ENCODE measurements around the gene DNAH1.

DNAH1 gene

DNA sequence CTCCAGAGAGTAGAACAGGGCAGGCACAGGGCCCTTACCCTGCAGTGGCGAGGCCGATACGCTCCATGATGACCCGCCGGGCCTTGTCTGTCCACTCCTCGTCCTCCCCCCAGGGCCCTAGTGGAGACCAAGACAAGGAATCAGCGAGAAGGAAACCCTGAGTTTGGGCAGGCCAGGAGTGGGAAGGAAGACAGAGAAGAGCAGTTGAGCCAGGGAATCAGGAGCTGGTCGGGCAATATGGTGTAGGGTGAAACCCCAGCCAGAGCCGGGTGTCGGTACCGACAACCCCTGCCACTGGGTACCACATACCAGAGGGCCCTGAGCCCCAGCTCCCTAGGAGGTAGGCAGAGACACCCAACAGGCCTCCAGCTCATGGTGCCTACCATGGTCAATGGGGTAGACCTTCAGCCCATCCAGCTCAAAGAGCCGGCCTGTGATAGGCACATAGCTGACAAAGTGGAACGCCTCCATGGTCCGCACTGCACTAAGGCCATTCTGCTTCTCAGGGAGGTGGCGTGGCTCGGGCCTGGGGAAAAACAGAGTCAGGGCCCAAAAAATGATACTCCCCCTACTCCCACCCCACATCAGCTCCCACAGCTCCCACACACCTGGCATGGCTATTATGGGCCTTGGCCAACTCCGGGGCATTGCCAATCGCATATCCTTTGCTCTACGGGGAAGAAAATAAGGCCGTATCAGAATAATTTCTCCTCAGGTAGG lies 90.8 kb downstream of the DNAH1 start:
- no peak for DNase-seq

DNA sequence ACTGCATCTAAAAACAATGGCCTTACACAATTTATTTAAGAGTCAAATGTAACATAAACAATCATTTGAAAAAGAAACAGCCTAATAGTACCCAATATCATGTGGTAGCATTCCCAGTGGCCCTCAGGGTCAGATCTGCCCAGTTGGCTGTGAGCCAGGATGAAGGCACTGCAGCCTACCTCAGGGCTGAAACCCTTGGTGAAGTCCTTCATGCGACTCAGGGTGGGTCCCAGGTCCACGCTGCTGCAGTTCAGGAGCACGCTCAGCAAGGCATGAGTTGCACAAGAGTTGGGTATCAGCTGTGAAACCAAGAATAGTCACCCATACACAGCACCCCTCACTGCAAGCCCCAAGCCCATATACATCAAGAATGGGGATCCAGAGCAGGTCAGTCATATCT lies 91.7 kb downstream of the DNAH1 start:
- no peak for DNase-seq

DNA sequence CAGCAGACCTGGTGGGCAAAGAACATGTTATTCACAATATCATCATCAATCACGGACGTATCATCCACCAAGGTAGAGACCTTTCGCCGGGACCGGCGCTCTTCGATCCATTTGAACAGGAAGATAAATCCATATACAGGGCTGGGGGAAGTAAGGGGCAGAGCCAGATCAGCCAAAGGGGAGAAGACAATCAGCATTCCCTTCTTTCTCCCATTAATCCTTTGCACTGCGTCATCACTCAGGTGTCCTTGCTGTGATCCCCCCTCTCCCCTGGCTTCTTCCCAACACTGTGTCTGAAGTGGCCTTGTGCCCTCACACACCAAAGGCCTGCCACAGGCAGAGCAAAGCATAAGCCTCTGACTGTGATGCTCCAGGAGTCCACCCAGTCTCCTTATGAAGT lies 92.3 kb downstream of the DNAH1 start:
- DNase-seq: no peak

DNA sequence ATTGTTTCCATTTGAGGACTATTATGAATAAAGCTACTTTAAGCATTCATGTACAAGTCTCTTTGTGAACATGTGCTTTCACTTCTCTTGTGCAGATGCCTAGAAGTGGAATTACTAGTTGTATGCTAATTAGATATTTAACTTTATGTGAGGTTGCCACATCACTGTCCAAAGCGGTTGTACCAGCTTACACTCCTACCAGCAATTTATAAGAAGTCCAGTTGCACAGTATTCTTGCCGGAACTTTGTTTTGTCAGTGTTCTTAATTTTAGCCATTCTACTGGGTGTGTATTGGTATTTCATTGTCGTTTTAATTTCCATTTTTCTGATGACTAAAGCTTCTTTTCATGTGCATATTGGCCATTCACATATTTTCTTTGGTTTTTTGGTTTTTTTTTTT lies 99.7 kb downstream of the DNAH1 start:
- DNase-seq: no peak

DNA sequence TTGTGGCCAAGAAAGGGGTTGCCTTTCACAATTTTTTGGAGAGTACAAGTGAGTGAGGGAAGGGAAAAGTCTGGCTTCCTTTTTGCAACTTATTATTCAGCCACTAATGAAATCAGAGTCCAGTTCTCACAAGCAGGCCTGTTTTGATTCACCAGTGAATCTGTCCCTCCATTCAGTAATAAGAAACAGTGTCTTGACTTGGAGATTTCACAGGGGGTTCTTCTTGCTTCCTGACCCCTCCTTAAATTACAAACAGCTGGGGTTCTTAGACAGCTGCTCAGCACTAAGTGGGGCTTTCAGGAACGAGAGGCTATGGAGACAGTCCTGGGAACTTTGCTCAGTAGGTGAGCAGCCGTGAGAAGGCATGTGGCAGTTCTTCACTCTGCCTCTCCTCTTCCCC lies 104.3 kb downstream of the DNAH1 start:
- DNase-seq: no peak

DNA sequence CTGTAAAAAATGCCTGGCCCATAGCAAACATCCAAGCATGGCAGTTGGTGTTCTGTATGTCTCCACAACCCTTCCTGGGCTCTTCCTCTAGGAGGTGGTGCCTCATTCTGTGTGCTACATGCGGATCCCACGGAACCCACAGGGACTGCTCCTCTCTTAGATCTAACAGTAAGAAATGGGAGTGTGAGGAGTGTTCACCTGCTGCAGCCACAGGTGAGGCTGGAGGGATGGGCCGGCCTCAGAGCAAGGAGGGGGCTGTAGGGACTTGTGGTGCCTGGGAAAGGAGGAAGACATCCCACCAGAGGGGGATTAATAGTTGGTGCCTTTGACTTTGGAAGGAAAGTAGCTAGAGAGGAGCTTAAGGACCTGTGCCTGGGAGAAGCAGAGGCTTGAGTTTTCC lies 106.5 kb downstream of the DNAH1 start:
- no peak for DNase-seq

DNA sequence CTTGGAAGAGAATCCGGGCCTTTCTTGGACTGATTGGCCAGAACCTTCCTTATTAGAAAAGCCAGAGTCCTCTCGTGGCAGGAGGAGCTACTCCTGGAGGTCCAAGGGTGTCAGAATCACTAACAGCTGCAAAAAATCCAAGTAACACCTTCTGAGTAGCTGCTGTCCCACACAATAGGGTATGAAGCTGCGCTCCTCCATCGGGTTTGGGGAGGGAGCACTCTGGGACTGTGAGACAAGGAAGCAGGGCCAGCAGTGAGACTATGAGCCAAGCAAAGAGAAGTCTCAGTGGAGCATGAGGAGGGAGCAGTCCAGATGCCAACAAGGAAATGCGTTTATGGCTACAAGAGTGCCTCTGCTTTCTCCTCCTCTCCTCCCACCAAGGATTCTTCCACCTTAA lies 107.1 kb downstream of the DNAH1 start:
- no peak for DNase-seq

DNA sequence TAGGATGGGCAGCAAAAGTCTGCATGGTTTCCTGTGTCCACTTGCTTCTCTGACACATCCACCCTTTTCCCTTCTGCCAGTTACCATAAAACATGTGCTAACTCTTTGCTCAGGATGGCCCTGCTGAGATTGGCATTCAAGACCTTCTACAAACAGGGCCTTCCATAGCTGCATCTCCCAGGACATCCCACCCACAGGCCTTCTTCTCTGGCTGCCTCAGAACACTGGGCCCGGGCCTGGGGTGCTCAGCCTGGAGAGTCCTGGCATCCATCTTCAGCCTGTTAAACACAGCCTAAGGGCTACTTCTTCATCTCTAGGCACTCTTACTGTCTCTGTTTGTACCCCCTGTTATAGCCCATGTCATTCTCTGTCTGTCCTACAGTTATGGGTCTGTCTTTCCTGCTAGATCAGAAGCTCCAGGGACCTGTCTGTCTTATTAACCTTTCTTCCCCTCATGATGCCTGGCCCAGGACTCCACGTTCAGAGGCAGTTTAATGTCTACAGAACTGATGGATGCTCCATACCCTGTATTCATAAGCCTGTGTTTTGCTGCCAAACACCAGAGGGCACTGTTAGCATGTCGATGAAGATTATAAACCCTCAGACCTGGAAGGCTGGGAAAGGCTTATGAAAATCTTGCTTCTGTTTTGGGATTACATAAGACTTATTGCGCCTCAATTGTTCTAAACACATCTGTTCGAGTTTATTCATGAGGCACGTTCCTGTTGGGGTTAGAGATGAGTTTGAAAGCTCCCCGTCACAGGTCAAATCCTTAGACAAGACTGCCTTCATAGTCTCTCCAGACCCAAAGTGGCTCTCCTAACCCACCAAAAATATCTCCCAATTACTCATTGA lies 112.3 kb downstream of the DNAH1 start:
- DNase-seq: peak; percentile 73

DNA sequence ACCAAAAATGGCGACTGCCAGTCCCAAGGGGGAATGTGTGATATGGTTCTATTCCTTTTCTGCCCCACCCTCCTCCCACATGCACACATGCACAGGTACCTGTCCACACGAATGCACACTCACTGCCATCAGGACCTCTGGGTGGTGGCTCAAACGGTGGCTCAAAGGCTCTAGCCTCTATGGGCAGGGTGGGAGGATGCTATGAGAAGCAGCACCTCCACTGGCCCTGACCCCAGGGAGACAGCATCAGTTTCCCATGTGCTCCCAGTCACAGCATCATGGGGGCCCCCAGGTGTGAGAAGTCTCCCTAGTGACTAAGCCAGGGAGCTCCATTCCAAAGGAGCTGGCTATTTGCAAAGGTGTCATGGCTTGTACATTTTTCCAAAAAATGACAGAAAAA lies 112.9 kb downstream of the DNAH1 start:
- DNase-seq: no peak

DNA sequence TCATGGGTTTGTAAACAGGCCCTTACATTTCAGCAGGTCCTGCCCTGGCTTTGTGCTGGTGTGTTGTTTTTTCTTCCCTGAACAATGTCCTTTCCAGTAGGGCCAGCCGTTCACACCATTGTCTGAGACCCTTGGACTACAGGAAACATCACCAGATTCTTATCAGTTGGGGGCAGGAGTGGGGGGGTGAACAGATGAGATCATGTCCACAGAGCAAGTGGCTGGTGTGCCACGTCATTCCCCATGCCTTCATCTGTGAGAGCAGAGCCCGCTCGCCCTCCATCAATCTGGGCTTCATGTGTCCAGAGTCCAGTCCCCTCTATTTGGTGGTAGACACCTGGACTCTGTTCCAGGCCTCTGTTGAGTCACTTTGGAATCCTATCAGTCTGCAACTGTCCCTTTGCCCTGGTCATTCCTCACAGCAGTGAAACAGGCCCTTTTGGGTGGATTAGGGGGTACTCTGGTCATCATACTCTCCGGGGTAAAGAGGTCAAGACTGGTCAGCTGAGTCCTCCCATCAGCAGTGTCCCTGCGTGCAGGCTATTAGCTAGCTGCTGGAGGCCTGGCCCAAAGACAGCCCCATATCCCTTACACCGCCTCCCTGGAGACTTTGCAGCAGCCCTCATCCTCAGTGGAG lies 113.8 kb downstream of the DNAH1 start:
- no peak for DNase-seq

DNA sequence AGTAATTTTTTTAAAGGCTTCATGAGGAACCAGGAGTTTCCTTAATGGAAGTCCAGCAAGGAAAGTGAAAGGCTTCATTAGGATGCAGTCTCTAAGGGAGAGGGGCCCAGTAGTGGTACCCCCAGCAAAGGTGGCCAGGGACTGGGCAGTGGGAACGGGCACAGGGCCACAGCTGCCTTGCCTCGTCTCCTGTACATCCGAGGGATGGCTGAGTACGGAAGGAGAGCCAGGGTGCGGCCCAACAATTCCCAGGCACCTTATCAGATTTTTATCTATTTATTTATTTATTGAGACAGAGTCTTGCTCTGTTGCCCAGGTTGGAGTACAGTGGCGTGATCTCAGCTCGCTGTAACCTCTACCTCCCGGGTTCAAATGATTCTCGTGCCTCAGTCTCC lies 114.3 kb downstream of the DNAH1 start:
- DNase-seq: no peak

DNA sequence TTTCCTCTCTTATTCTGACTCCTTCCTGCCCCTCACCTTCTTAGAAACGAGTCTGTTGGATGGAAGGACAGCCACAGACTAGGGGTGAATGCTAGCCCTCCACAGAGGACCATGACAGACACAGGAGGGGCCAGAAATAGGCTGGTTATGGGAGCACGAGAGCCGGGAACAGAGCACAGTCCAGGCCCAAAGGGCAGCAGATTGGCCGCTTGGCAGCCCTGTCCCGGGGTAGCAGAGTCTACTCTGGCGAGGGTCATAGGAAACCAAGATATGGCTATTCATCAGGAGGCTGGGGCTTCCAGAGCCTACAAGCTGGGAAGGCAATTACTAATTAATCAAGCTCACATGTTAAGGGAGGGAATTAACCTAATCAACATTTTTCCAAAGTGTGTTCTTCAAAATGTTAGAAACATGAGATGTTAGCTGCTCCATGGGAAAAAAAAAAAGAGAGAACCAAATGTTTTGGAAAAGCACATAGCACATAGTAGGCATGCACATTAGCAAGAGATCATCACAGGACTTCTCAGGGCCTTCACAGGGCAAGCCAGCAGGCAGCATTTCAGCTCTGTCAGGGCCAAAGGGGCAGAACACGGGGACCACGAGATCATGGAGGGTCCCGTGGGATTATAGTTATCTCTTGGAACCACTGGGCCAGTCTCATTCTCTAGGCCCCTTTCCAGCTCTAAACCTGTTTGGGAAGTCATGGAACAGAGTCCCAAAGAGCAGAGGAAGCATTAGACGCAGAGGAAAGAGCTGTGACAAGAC lies 115.5 kb downstream of the DNAH1 start:
- no peak for DNase-seq

DNA sequence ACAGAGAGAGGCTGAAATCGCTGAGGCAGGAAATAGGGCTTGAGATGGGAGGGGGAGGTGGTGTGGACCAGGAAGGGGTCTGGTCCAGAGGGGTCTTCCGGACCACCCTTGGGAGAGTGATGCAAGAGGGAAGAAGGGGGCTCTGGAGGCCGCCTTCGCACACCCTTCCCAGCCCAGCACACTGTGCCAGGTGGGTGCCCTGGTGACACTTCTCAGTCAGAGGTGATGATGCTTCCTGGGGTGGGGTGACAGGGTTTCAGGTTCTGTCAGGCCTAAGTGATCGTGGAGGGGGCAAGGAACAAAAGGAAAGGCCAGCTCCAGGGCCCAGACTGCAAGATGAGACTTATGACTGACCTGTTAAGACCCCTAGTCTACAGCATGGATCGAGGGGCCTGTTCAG lies 116.1 kb downstream of the DNAH1 start:
- DNase-seq: no peak

DNA sequence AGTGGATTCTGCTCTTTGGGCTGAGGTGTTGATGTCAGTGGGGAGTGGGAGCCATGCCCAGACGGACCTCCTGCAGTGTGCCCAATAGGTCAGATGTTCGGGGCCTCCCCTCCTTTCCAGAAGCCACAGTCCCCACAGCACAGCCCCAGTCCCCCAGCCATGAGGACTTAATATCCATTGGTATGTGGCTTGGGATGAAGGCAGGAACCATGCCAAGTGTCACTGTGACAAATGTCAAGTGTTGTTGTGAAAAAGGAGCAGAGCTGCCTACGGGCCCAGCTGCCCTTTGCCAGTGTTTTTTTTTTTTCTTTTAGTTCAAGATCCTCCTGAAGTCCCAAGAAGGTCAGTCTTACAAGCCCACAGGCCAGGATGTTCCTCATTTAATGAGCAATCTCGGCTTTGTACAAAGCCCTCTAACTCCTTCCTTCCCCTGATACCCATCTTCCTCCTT lies 116.6 kb downstream of the DNAH1 start:
- no peak for DNase-seq

DNA sequence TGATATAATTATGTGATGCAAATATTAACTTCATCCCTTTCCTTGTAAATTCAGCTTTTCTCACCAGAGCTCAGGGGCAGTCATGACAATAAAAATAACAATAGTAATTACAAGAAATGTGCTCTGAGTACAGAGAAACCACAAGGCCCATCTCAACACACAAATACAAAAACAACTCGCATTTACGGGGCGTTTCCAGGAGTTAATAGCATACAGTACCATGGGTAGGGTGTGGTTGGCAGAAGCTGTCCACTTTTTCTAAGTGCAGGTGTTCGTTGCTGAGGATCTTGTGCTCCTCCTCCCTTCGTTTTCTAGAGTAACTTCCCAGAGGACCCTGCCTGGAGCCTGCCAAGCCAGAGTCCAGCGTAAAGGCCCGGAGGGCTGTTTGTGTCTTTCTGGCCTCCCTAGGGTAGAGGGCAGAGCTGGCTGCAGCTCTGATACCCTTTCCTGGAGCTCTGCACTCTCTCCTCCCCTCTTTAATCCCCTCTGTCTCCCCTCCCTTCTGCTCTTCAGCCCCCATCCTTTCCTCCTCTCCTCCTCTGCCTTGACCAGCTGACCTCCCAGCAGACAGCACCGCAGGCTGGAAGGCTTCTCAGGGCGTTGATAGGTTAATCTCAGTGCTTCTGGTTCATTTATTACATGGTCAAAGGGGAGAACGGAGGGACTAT lies 117.3 kb downstream of the DNAH1 start:
- DNase-seq: no peak

DNA sequence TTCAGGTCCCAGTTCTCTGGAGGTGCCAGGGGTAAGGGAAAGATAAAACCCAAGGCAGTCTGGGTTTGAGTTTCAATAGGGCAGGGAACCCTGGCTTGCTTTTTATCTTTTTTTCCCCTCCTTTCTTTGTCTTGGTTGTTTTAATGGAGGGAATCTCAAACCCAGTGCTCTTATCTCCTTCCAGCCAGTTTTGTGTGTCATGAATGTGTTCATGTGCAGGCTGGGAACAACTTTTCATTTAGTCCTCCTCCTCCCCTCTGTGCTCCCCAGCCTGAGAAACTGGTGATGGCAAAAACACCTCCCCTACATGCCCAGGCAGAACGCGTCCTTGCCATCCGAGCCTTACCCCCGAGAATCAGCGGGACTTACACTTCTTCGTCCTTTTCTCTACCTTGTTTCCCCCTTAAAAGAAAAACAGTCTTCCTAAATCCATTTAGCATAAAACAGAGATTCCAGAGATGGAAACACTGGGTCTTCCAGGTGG lies 117.9 kb downstream of the DNAH1 start:
- DNase-seq: no peak

DNA sequence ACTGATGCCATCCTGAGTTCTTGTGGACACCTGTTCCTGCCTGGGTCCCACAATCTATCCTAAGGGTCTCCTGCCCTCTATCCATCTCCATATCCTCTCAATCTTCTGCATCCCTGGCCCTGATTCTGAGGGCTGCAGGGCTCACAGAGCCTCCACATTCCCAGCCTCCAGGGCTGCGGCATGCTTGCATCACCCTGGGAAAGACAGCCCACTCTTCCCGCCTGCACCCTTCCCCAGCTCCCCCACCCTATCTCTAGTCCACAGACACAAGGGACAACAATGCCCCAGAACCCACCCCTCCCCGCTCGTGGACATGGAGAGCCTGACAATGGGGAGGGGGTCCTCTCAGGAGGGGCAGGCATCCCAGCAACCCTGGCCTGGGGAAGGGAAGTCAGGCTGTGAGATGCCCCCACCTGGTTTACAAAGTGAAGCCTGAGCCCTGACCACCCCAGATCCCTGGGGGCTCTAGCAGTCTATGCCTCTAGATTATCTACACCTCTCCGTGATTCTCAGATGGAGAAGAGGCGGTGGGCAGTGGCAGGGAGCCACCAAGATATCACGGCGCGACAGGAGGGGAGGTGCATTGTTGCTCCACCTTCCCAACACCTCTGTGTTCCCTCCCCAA lies 118.5 kb downstream of the DNAH1 start:
- DNase-seq: no peak

DNA sequence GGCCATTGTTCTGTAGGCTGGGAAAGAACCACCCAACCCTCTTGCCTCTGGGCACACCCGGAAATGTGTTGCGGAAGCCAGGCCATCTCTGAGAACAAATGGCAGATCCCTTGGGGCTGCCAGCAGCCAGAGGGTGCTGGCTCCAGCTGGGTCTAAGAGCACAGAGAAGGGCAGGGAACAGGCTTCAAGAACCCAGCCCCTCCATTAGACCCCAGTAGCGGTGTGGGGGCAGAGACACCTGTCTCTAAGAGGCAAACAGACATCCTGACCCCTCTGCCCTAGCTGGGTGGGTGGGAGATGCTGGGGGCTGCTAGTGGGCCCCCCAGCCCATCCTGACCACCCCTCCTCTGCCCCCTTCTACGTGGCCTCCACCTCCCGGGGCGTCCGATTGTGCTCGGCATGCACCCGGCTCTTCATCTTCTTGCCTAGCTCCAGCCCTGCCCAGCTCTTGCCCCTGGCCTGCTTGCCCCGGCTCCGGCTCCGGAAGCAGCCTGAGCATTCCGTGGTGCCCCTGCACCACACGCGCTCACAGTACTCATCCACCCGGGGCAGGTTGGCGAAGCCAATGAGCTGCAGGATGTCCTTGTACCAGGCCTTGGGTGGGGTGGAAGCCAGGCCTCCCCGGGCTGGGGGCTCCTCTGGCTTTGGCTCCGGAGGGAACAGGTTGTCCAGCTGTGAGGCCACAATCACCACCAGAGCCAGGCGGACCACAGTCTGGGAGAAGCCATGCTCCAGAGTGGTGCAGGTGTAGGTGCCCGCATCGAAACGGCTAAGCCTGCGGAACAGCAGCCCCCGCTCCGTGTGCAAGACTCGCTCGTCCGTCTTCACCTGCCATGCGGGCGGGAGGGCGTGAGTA lies 119.4 kb downstream of the DNAH1 start:
- DNase-seq: no peak

DNA sequence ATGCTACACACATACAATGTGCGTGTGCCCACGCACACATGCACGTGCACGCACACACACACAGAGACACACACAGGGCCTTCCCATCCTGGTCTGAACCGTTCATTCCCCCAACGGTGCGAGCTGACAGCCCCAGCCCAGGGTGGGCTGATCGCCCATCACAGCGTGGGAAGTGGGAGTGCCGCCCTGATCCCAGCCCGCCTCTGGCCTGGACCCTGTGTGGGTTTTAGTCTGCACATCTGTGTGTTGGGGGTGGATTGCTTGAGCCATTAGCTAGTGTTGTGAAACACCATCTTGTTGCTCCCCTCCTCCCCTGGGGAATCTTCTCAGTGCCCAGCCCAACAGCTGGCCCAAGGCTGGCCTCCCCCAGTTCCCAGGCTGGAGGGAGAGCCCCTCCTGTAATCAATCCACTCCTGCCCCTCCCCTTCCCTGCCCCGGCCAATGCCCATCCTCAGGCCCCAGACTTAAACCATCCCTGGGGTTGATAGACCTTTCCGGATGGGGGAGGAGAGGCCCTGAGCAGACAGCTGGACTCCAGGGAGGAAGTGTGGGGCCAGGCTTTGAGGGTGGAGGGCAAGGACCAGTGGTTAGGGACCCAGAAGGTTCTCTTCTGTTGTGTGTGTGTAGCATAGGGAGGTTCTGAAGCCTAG lies 120.5 kb downstream of the DNAH1 start:
- DNase-seq: no peak

DNA sequence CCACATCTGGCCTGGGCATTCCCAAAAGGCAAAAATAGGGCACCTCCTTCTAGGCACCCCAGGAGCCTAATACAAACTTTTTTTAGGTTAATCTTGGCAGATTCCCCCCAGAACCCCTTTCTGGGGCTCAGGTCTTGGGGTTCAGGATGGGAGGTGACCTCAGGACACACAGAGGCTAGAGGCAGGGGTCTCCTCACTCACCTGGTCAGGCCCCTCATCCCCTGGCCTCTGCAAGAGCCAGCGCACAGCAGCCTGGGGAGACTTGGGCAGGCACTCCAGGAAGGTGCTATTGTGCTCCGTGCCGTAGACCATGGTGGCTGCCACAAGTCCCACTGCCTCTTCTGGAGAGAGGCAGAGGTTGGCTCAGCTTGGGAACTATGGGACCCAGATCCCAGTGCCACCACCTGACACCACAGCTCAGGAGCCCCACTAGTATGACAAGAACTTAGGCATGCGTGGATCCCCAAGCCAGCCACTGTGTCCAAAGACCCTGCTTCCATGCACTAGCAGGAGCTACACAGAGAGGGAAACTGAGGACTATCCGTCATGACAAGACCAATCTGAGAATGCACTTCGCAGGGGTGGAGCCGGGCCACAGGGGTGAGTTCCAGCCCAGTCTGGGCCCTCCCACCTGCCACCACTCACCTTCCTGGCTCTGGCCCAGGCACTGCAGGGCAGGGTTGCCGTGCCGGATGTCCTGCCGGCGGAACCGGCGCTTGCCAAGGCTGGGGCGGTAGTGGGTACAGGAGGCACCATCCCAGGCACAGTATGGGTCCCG lies 121.4 kb downstream of the DNAH1 start:
- no peak for DNase-seq

Data from NCI-H510A treated with DMSO at 0.1 percent for 48 hours (cell line).